Breast epithelium (tissue), 4 donors: ENCODE measurements around the gene TIGD1. TPM values are rescaled to one million over a fixed set of nuclear protein-coding genes. Genes with fewer than 3 reads are reported as not detected.

ENCODE experiments used
- DNase-seq, 2 donors: peaks; one replicate each; pipeline ENCODE4 v3.0.0-alpha.2; 2019; ENCODE audit warnings: low spot score in 2 of 2
- H3K27ac ChIP-seq, 2 donors: fragments of 200-600 bp; sonication (generic) in 1 of 2; one replicate each; pipeline ENCODE4 v1.5.1; 2016 to 2019; ENCODE audit warnings: mild to moderate bottlenecking in 1 of 2
- H3K27me3 ChIP-seq, 2 donors: fragments of 200-600 bp; sonication (generic) in 1 of 2; one replicate each; pipeline versions ENCODE4 v1.5.1 to v1.6.0; 2017 to 2019; ENCODE audit warnings: control low read depth in 1 of 2, mild to moderate bottlenecking in 1 of 2
- H3K36me3 ChIP-seq: fragments of 200-600 bp; one replicate; pipeline ENCODE4 v1.5.1; 2019
- H3K4me1 ChIP-seq, 2 donors: fragments of 200-600 bp; sonication (generic); one replicate each; pipeline ENCODE4 v1.5.1; 2016 to 2019; ENCODE audit warnings: control low read depth in 1 of 2
- H3K4me3 ChIP-seq, 3 donors: fragments of 200-600 bp; sonication (generic); 1 replicate in 2 of 3; 2 replicates in 1 of 3; pipeline ENCODE4 v1.5.1; 2016 to 2019; ENCODE audit warnings: mild to moderate bottlenecking in 3 of 3, moderate library complexity in 2 of 3
- H3K9me3 ChIP-seq, 2 donors: fragments of 200-600 bp; sonication (generic) in 1 of 2; one replicate each; pipeline ENCODE4 v1.5.1; 2016 to 2019; ENCODE audit warnings: control low read depth in 1 of 2
- POLR2A ChIP-seq: fragments of 450-650 bp; IDR thresholded peaks from one replicate; pipeline ENCODE4 v1.6.1; 2016; ENCODE audit warnings: antibody characterized with exemption, mild to moderate bottlenecking, moderate library complexity
- POLR2AphosphoS5 ChIP-seq, 3 donors: sonication (generic); formaldehyde crosslinking; IDR thresholded peaks; one replicate each; pipeline ENCODE4 v1.6.1; 2017; ENCODE audit warnings: antibody characterized with exemption in 3 of 3
- intact Hi-C: fragments of 100-400 bp; cut with DNase I; formaldehyde crosslinking; loops from one replicate; pipeline ENCODE4 v1.15.1; 2023; ENCODE audit warnings: low total_unique reads
- total RNA-seq, 3 donors: library from RNA; depleted of rRNA; stranded (reverse); fragments of >200 nt; gene quantifications; one replicate each; pipeline ENCODE4 v1.1.0, GENCODE V29; 2016
- TF ChIP-seq, protein P1 (sequence below), 3 donors: fragments of 450-650 bp; IDR thresholded peaks; one replicate each; pipeline ENCODE4 v1.5.1; 2016 to 2017; ENCODE audit warnings: antibody characterized with exemption in 3 of 3, mild to moderate bottlenecking in 3 of 3, moderate library complexity in 3 of 3

Gene TIGD1
- total RNA-seq, 3 donors from 2014 or later: 2.9 to 5.6 (median 5.0) TPM

DNA sequence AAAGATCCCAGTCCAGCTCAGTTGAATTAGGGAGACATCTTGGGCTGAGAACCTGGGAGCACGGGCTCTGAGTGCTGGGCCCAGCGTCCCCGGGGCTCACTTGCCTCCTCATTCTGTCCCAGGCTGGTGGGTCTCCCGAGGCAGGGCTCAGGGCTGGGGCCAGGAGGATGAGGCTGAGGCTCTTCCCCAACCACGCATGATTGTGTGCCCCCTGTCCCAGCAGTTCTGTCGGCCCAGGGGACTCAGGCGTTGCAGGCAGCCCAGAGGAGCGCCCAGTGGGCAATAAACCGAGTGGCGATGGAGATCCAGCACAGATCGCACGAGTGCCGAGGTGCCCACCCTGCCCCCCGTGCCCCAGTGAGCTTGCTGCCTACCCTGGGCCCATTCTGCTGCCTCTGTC, 29.3 kb downstream of the TIGD1 start:
- no peak for DNase-seq
- Histone ChIP-seq H3K36me3 (no peaks in the 10 kb centered on the region), H3K27me3 (peaks cover 11 to 67% of the 10 kb centered on the region in 2 donors), H3K4me1 (peaks cover 0 to 3% of the 10 kb centered on the region in 2 donors), H3K9me3 (no peaks in the 10 kb centered on the region), H3K4me3 (no peak overlapping the region), H3K27ac (no peak overlapping the region)
- TF ChIP-seq, protein P1, sequence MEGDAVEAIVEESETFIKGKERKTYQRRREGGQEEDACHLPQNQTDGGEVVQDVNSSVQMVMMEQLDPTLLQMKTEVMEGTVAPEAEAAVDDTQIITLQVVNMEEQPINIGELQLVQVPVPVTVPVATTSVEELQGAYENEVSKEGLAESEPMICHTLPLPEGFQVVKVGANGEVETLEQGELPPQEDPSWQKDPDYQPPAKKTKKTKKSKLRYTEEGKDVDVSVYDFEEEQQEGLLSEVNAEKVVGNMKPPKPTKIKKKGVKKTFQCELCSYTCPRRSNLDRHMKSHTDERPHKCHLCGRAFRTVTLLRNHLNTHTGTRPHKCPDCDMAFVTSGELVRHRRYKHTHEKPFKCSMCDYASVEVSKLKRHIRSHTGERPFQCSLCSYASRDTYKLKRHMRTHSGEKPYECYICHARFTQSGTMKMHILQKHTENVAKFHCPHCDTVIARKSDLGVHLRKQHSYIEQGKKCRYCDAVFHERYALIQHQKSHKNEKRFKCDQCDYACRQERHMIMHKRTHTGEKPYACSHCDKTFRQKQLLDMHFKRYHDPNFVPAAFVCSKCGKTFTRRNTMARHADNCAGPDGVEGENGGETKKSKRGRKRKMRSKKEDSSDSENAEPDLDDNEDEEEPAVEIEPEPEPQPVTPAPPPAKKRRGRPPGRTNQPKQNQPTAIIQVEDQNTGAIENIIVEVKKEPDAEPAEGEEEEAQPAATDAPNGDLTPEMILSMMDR (IDR thresholded peaks at IDR 0.05): no peak
- TF ChIP-seq POLR2AphosphoS5 (IDR thresholded peaks at IDR 0.05) (no peak), POLR2A (no peak)
- intact Hi-C loops: no loop called here

DNA sequence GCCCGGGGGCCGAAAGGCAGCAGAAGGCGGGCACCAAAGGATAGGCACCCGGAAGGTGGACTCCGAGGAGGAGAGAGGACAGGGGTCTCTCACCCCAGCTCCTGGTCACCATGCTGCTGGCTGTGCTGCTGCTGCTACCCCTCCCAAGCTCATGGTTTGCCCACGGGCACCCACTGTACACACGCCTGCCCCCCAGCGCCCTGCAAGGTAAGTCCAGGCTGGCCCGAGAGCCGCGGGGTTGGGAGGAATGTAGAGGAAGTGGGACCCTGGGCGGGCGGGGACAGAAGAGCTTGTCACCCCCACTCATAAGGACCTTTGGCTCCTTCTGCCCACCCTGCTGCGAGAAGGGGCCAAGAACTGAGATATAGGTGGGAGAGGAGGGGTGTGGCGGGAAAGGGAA, 29.9 kb downstream of the TIGD1 start:
- TF ChIP-seq POLR2AphosphoS5 (IDR thresholded peaks at IDR 0.05): no peak
- no peak for TF ChIP-seq POLR2A
- TF ChIP-seq, protein P1 (IDR thresholded peaks at IDR 0.05): no peak
- no peak overlapping the region for H3K4me3 ChIP-seq
- H3K27ac ChIP-seq: no peak overlapping the region
- H3K4me1 ChIP-seq: no peaks in the 10 kb centered on the region
- H3K9me3 ChIP-seq: no peaks in the 10 kb centered on the region
- intact Hi-C loops: no loop called here
- H3K36me3 ChIP-seq: no peaks in the 10 kb centered on the region
- peaks cover 8 to 63% of the 10 kb centered on the region in 2 donors for H3K27me3 ChIP-seq
- DNase-seq: no peak

DNA sequence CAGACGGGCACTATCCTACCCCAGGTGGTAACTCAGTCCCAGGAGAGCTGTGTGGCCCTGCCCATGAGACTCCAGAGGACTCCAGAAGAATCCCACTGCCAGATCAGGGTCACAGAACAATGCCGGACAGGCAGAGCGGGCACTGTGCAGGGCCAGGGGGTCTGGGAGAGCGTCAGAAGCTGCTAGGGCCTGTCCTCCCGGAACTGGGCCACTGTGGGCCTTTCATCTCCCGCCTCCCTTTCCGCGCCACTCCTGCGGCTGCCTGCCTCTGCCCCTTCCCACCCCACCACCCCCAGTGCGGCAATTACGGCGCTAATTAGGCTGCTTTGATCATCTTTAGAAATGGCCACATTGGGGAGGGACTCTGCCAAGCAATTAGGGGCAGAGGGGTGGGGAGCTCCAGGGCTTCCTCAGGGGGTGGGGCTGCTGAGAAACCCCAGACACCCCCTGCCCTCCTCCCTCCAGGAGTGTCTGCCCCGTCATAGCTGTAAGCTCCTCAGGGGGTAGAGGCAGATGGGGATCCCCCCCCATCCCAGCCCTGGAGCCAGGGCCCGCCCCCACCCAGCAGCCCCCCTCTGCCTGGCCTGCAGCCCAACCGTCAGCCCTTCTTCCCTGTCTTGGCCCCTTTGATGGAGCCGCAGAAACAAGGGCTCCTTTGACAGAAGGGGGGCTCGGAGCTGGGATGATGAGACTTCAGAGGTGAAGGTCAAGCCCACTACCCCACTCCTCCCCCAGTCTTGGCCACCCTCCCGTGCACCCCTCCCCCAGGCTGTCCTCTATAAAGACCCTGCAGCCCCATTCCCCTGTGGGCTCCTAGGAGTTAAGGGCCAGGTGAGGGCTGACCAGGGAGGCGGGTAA, 30.5 kb downstream of the TIGD1 start, which contains the start of gene PRSS56:
Gene PRSS56 (plus strand): TSS at position 808 of the 858 bp plus-strand sequence. CDS start 211 bp downstream, outside the sequence.
- H3K4me1 ChIP-seq: no peaks in the 10 kb centered on the region
- H3K27me3 ChIP-seq: peaks cover 4 to 57% of the 10 kb centered on the region in 2 donors
- H3K4me3 ChIP-seq: no peak within 1 kb of the TSS
- intact Hi-C loops: loop anchor here (10.0 kb wide), 2 partner anchors 615 to 1355 kb away; no protein-coding TSS in a partner anchor
- H3K9me3 ChIP-seq: no peaks in the 10 kb centered on the region
- no peak within 1 kb of the TSS for H3K27ac ChIP-seq
- TF ChIP-seq, protein P1 (IDR thresholded peaks at IDR 0.05): no peak
- H3K36me3 ChIP-seq: no peaks in the 10 kb centered on the region
- no peak for DNase-seq

DNA sequence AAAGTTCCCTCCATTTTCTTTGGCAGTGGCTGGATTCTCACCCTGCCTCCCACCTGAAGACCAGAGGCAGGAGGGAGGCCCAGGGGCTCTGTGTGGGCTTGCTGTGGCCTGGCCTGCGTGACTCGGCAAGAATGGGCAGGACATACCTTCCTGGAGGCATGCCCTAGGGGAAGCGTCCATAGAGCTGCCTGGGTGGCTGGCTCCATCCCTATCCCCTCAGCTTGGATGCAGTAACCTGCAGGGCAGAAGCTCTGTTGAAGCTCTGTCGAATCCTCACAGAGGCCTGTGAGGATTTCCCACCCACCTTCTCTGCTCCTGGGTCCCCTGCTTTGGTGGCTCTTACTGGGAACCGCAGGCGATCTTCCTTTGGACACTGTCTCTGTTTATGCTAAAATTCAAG, 31.5 kb downstream of the TIGD1 start:
- intact Hi-C loops: loop anchor here (10.0 kb wide), 2 partner anchors 614 to 1354 kb away; no protein-coding TSS in a partner anchor
- DNase-seq: no peak
- Histone ChIP-seq H3K4me3 (no peak overlapping the region), H3K27ac (no peak overlapping the region), H3K27me3 (peaks cover 4 to 47% of the 10 kb centered on the region in 2 donors), H3K4me1 (no peaks in the 10 kb centered on the region), H3K9me3 (no peaks in the 10 kb centered on the region), H3K36me3 (no peaks in the 10 kb centered on the region)
- TF ChIP-seq, protein P1 (IDR thresholded peaks at IDR 0.05): no peak
- TF ChIP-seq POLR2AphosphoS5 (IDR thresholded peaks at IDR 0.05): no peak
- no peak for TF ChIP-seq POLR2A

DNA sequence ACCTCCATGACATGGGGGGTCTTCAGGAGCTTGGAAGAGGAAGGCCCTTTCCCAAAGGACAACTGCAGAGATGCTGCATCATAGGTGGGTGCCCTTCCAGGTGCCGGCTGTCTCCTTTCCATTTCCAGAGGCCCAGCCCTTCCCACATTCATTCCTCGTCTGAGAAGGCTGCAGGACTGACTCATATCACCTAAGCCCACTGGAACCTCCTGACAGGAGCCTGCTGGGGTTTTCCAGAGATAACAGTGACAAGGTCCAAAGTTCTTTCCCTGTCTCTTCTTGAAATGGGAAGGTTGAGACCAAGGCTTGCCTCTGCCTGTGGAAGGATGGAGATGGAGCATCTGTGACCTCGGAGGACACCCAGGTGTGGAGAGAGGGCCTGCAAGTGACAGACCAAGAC, 33.8 kb downstream of the TIGD1 start:
- Histone ChIP-seq H3K27me3 (peaks cover 0 to 24% of the 10 kb centered on the region in 2 donors), H3K9me3 (no peaks in the 10 kb centered on the region), H3K4me1 (no peaks in the 10 kb centered on the region), H3K4me3 (no peak overlapping the region), H3K36me3 (no peaks in the 10 kb centered on the region), H3K27ac (no peak overlapping the region)
- intact Hi-C loops: loop anchor here (10.0 kb wide), 2 partner anchors 612 to 1352 kb away; no protein-coding TSS in a partner anchor
- no peak for DNase-seq
- TF ChIP-seq, protein P1 (IDR thresholded peaks at IDR 0.05): no peak
- TF ChIP-seq POLR2AphosphoS5 (IDR thresholded peaks at IDR 0.05): no peak
- no peak for TF ChIP-seq POLR2A
